ENCODE results near the gene TIMP2. TPM values are rescaled to one million over a fixed set of nuclear protein-coding genes. Genes with fewer than 3 reads are reported as not detected.

The TIMP2 gene
- total and polyA plus RNA-seq, 2 of the 13 experiments (the other 11 are each of a cell fraction or from before 2014, with no cell fraction given): 3.8 to 8.5 TPM

GRCh38 chr17:78959803-78960202, 34.6 kb upstream of the TIMP2 start:
- WGBS (ENCODE audit: low lambda C conversion rate): 57% methylated on average over 12 of the region's 12 CpGs
- DNase-seq (ENCODE audit: low spot score) (no peak), FAIRE-seq (no peak), ATAC-seq (no peak)
- intact Hi-C loops (cut with micrococcal nuclease; ENCODE audit: unreplicated experiment) (loop anchor here (5.0 kb wide), 1 partner anchor 33 kb away; the partner anchor contains the start of gene TIMP2), in situ Hi-C loops (cut with HindIII; ENCODE audit: extremely low pct_ligation_motif_present, low pct_unique_long_range_greater_than_20kb) (no loop called here)
- TF ChIP-seq ZBED4 (CRISPR knock-in tag; IDR thresholded peaks at IDR 0.05; ENCODE audit: borderline replicate concordance) (no peak), SMC3 (IDR thresholded peaks at IDR 0.05; ENCODE audit: low read length) (peak; percentile 17; the same call in 1 of the 2 replicates), RAD21 (CRISPR knock-in tag; IDR thresholded peaks at IDR 0.05) (0 out of 2 replicates have a peak, but pooled peaks have one; percentile 3), GPN1 (CRISPR knock-in tag; IDR thresholded peaks at IDR 0.05; ENCODE audit: borderline replicate concordance) (no peak), ZNF460 (CRISPR knock-in tag; IDR thresholded peaks at IDR 0.05; ENCODE audit: borderline replicate concordance) (peak; percentile 58; the same call in 1 of the 2 replicates), ZNF557 (CRISPR knock-in tag; IDR thresholded peaks at IDR 0.05) (no peak), CHD4 (IDR thresholded peaks at IDR 0.05; ENCODE audit: borderline replicate concordance, low read length) (no peak), ZMYM2 (CRISPR knock-in tag; IDR thresholded peaks at IDR 0.05) (peak; percentile 17; the same call in 1 of the 2 replicates)
- TF ChIP-seq, protein P1, sequence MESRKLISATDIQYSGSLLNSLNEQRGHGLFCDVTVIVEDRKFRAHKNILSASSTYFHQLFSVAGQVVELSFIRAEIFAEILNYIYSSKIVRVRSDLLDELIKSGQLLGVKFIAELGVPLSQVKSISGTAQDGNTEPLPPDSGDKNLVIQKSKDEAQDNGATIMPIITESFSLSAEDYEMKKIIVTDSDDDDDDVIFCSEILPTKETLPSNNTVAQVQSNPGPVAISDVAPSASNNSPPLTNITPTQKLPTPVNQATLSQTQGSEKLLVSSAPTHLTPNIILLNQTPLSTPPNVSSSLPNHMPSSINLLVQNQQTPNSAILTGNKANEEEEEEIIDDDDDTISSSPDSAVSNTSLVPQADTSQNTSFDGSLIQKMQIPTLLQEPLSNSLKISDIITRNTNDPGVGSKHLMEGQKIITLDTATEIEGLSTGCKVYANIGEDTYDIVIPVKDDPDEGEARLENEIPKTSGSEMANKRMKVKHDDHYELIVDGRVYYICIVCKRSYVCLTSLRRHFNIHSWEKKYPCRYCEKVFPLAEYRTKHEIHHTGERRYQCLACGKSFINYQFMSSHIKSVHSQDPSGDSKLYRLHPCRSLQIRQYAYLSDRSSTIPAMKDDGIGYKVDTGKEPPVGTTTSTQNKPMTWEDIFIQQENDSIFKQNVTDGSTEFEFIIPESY (CRISPR knock-in tag; IDR thresholded peaks at IDR 0.05): peak; percentile 64; the same call in 1 of the 2 replicates
- TF ChIP-seq, protein P2, sequence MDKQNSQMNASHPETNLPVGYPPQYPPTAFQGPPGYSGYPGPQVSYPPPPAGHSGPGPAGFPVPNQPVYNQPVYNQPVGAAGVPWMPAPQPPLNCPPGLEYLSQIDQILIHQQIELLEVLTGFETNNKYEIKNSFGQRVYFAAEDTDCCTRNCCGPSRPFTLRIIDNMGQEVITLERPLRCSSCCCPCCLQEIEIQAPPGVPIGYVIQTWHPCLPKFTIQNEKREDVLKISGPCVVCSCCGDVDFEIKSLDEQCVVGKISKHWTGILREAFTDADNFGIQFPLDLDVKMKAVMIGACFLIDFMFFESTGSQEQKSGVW (CRISPR knock-in tag; IDR thresholded peaks at IDR 0.05; ENCODE audit: borderline replicate concordance): no peak
- H3K4me1 ChIP-seq (ENCODE audit: insufficient read depth, low read length): peaks cover 48% of the 10 kb centered on the region
- no peaks in the 10 kb centered on the region for H4K20me1 ChIP-seq (ENCODE audit: insufficient read depth, low read length)
- ChIA-PET CTCF (ENCODE audit: low intra/inter-chr PET ratio, low total read pairs) (no interaction called here), POLR2A (interaction anchor here (3.3 to 3.5 kb wide), 2 partner anchors 8 to 21 kb away, joined by 20 to 51 read pairs; partner anchors contain the start of gene LGALS3BP)
- H2AFZ ChIP-seq (ENCODE audit: low read length): no peak overlapping the region
- H3K36me3 ChIP-seq (replicated peaks in 1 of 2; ENCODE audit: control insufficient read depth in 1 of 2, insufficient read depth in 2 of 2, low read length in 2 of 2): no peaks in the 10 kb centered on the region
- H3K79me2 ChIP-seq (ENCODE audit: insufficient read depth, low read length): no peaks in the 10 kb centered on the region
- no peaks in the 10 kb centered on the region for H3K9me3 ChIP-seq (ENCODE audit: low read length)
- H3K4me2 ChIP-seq (ENCODE audit: low read depth, low read length): no peak overlapping the region
- no TSS peak for BruUV-seq (replicated peaks)
- H3K9ac ChIP-seq (ENCODE audit: insufficient read depth, low read depth, low read length): no peak overlapping the region
- H3K4me3 ChIP-seq (replicated peaks in 1 of 3; ENCODE audit: insufficient read depth in 1 of 3, low read depth in 2 of 3, low read length in 3 of 3): no peak overlapping the region
- H3K27me3 ChIP-seq (ENCODE audit: control insufficient read depth in 1 of 2, insufficient read depth in 2 of 2, low read length in 2 of 2): peaks cover 0 to 26% of the 10 kb centered on the region in 2 experiments; a peak in 4 of 5 replicates
- H3K27ac ChIP-seq (ENCODE audit: extremely low read length, insufficient read depth, low read length): no peak overlapping the region
